K562 (cell line): ENCODE measurements around the gene CALR3. TPM values are rescaled to one million over a fixed set of nuclear protein-coding genes. Genes with fewer than 3 reads are reported as not detected.

ENCODE experiments used
- BCOR ChIP-seq: fragments of 450-650 bp; IDR thresholded peaks from 2 replicates; pipeline ENCODE4 v1.6.1; 2016
- C11orf30 ChIP-seq: fragments of 450-650 bp; IDR thresholded peaks from 2 replicates; pipeline ENCODE4 v1.6.1; 2016; ENCODE audit warnings: low read depth, mild to moderate bottlenecking
- CAMTA2 ChIP-seq: fragments of 250-450 bp; sonication (Bioruptor Pico); conservative IDR thresholded peaks from 2 replicates; pipeline ENCODE4 v1.5.1; 2022
- CREM ChIP-seq: IDR thresholded peaks from 2 replicates; pipeline ENCODE4 v1.6.1; 2014; ENCODE audit warnings: antibody characterized with exemption, low read depth
- ESRRA ChIP-seq: fragments of 450-650 bp; IDR thresholded peaks from 2 replicates; pipeline ENCODE4 v1.6.1; 2014; ENCODE audit warnings: low read depth, mild to moderate bottlenecking, moderate library complexity, borderline replicate concordance
- FOXJ2 ChIP-seq: fragments of 200-800 bp; sonication (Bioruptor generic); IDR thresholded peaks from 2 replicates; pipeline ENCODE4 v1.6.1; 2016; ENCODE audit warnings: missing genetic modification characterization, missing compliant biosample characterization
- HDAC1 ChIP-seq, 2 experiments: fragments of 450-650 bp; IDR thresholded peaks; 2 replicates each; pipeline ENCODE4 v1.6.1; 2016 to 2017; ENCODE audit warnings: inconsistent platforms in 1 of 2, mild to moderate bottlenecking in 1 of 2, moderate library complexity in 1 of 2
- IRF2 ChIP-seq: sonication (generic); formaldehyde crosslinking; IDR thresholded peaks from 2 replicates; pipeline ENCODE4 v1.8.1; 2022; ENCODE audit warnings: mild to moderate bottlenecking, missing genetic modification reagents
- MCM5 ChIP-seq: fragments of 450-650 bp; IDR thresholded peaks from 2 replicates; pipeline ENCODE4 v1.6.1; 2016; ENCODE audit warnings: low read depth
- MITF ChIP-seq: IDR thresholded peaks from 2 replicates; pipeline ENCODE4 v1.6.1; 2014; ENCODE audit warnings: antibody characterized with exemption
- MYC ChIP-seq, 2 experiments: fragments of 250-450 bp in 1 of 2; sonication (Bioruptor Pico) in 1 of 2; IDR thresholded peaks; 2 replicates each; pipeline versions ENCODE4 v1.5.1 to v1.6.1; 2012 to 2021; ENCODE audit warnings: low read depth in 2 of 2, borderline replicate concordance in 1 of 2, improper control_type of control experiment in 1 of 2, low read length in 1 of 2, mild to moderate bottlenecking in 1 of 2, moderate library complexity in 1 of 2
- NFIC ChIP-seq: fragments of 450-650 bp; IDR thresholded peaks from 2 replicates; pipeline ENCODE4 v1.6.1; 2017; ENCODE audit warnings: mild to moderate bottlenecking, inconsistent platforms
- NFYB ChIP-seq: IDR thresholded peaks from 2 replicates; pipeline ENCODE4 v1.6.1; 2011; ENCODE audit warnings: mild to moderate bottlenecking, moderate library complexity; ENCODE audit not compliant: insufficient read length; ENCODE audit errors: extremely low read depth
- POLR2H ChIP-seq: IDR thresholded peaks from 2 replicates; pipeline ENCODE4 v1.6.1; 2016; ENCODE audit warnings: missing genetic modification characterization, low read depth, mild to moderate bottlenecking, control low read depth, missing compliant biosample characterization, moderate library complexity
- PRDM10 ChIP-seq: fragments of 450-650 bp; IDR thresholded peaks from 2 replicates; pipeline ENCODE4 v1.6.1; 2018; ENCODE audit not compliant: partially characterized antibody
- RBBP5 ChIP-seq: fragments of 200-600 bp; sonication (generic); IDR thresholded peaks from 2 replicates; pipeline ENCODE4 v1.6.1; 2012; ENCODE audit warnings: borderline replicate concordance, mild to moderate bottlenecking, low read length, control low read depth, inconsistent platforms; ENCODE audit not compliant: insufficient read depth, poor library complexity, severe bottlenecking
- RBM22 ChIP-seq: fragments of 200-400 bp; formaldehyde crosslinking; IDR thresholded peaks from 2 replicates; pipeline ENCODE4 v1.6.1; 2018; ENCODE audit warnings: low read length, low read depth; ENCODE audit not compliant: poor library complexity, severe bottlenecking
- SIN3A ChIP-seq, 2 experiments: fragments of 150-350 bp in 1 of 2; IDR thresholded peaks; 2 replicates each; pipeline ENCODE4 v1.6.1; 2011 to 2016; ENCODE audit warnings: borderline replicate concordance in 2 of 2, low read depth in 2 of 2, low read length in 2 of 2, mild to moderate bottlenecking in 2 of 2, moderate library complexity in 2 of 2; ENCODE audit not compliant: control insufficient read depth in 1 of 2
- SMAD3 ChIP-seq: fragments of 450-650 bp; formaldehyde crosslinking; conservative IDR thresholded peaks from 2 replicates; pipeline ENCODE4 v1.4.0; 2020; ENCODE audit warnings: mild to moderate bottlenecking
- SMAD4 ChIP-seq: fragments of 250-450 bp; sonication (Bioruptor Pico); conservative IDR thresholded peaks from 2 replicates; pipeline ENCODE4 v1.8.0; 2021; ENCODE audit warnings: inconsistent platforms, mild to moderate bottlenecking, moderate library complexity
- TAF1 ChIP-seq: IDR thresholded peaks from 2 replicates; pipeline ENCODE4 v1.6.1; 2011; ENCODE audit warnings: mild to moderate bottlenecking, low read length, moderate library complexity; ENCODE audit not compliant: insufficient read depth, control insufficient read depth, severe bottlenecking; ENCODE audit errors: extremely low read depth
- TAF9B ChIP-seq: fragments of 450-650 bp; IDR thresholded peaks from 2 replicates; pipeline ENCODE4 v1.6.1; 2018; ENCODE audit warnings: mild to moderate bottlenecking; ENCODE audit not compliant: partially characterized antibody
- ZFP36 ChIP-seq: fragments of 150-350 bp; IDR thresholded peaks from 2 replicates; pipeline ENCODE4 v1.6.1; 2018; ENCODE audit warnings: low read length, low read depth; ENCODE audit not compliant: partially characterized antibody
- ZNF76 ChIP-seq: fragments of 250-450 bp; sonication (Bioruptor Pico); IDR thresholded peaks from 2 replicates; pipeline ENCODE4 v1.4.0; 2020; ENCODE audit warnings: mild to moderate bottlenecking, moderate library complexity, borderline replicate concordance
- polyA plus RNA-seq, 8 experiments: library from polyadenylated mRNA; depleted of rRNA in 4 of 8; stranded (reverse) in 5 of 8; unstranded in 3 of 8; fragments of >200 nt; fragmentation: Nextera tagmentation in 2 of 8; fragmentation: Illumina TruSeq in 1 of 8; extraction: Ambion mirVana in 2 of 8; extraction: Trizol in 1 of 8; gene quantifications; 2 replicates each; pipeline versions ENCODE4 v1.2.1 to v1.2.3, GENCODE V29; 2011 to 2014; ENCODE audit warnings: inconsistent platforms in 1 of 8, missing spikeins in 1 of 8
- total RNA-seq, 7 experiments: library from RNA; depleted of rRNA in 6 of 7; stranded (reverse); fragments of >200 nt in 6 of 7; fragmentation: Illumina TruSeq in 2 of 7; extraction: Trizol in 2 of 7; gene quantifications; 2 replicates each; pipeline versions ENCODE4 v1.2.1 to v1.2.3, GENCODE V29; 2011 to 2021; ENCODE audit warnings: low replicate concordance in 1 of 7

The CALR3 gene
- total and polyA plus RNA-seq, 9 of the 15 experiments (the other 6 are each of a cell fraction or from before 2014, with no cell fraction given) = 0.15 to 0.41 (median 0.22) TPM; not detected in 4

GRCh38 chr19:16495982-16496612, at the start of gene CALR3, which contains the start of gene C19orf44 (continued):
- TF ChIP-seq PRDM10 (peak; percentile 97), NFYB (peak; percentile 77), SMAD4 (CRISPR knock-in tag) (no peak), ESRRA (peak; percentile 68), ZFP36 (no peak), C11orf30 (no peak), MYC (IDR thresholded peaks at IDR 0.05; ENCODE audit: low read depth, low read length) (peak; percentile 76), MYC (CRISPR knock-in tag; IDR thresholded peaks at IDR 0.05; ENCODE audit: borderline replicate concordance, low read depth) (no peak), RBBP5 (peak; percentile 47), FOXJ2 (tag) (peak; percentile 88; the same call in 1 of the 2 replicates), RBM22 (peak; percentile 70), HDAC1 (IDR thresholded peaks at IDR 0.05) (peak in 1 of 2 experiments; percentile 94; a peak in 2 of 4 replicates), ZNF76 (peak; percentile 65; the same call in 1 of the 2 replicates), CREM (peak; percentile 94), SMAD3 (CRISPR knock-in tag) (peak; percentile 44; the same call in 1 of the 2 replicates), IRF2 (no peak), BCOR (peak; percentile 28; the same call in 1 of the 2 replicates), MCM5 (no peak), SIN3A (IDR thresholded peaks at IDR 0.05; ENCODE audit: borderline replicate concordance in 2 of 2, control insufficient read depth in 1 of 2, low read depth in 2 of 2, low read length in 2 of 2) (peak; percentile 61 to 78; a peak in 1 of 4 replicates), TAF1 (peak; percentile 71), TAF9B (peak; percentile 39), POLR2H (tag) (0 out of 2 replicates have a peak, but pooled peaks have one; percentile 44), MITF (no peak), NFIC (peak; percentile 90), CAMTA2 (CRISPR knock-in tag) (no peak)
